ENCODE data around the gene ST14. TPM values are rescaled to one million over a fixed set of nuclear protein-coding genes. Genes with fewer than 3 reads are reported as not detected.

The ST14 gene
- total and polyA plus RNA-seq, 3 donors from 2014 or later: 0.55 to 5.8 (median 2.4) TPM

GRCh38 chr11:130156108-130157022 lies 3.2 kb upstream of the ST14 start:
- Histone ChIP-seq H3K27me3 (no peaks in the 10 kb centered on the region), H3K4me1 (peaks cover 4% of the 10 kb centered on the region), H3K9me3 (no peaks in the 10 kb centered on the region), H3K27ac (no peak overlapping the region), H3K4me3 (no peak overlapping the region), H3K36me3 (ENCODE audit: low read depth, missing control alignments) (no peaks in the 10 kb centered on the region)
- no peak for DNase-seq
- TF ChIP-seq CTCF (IDR thresholded peaks at IDR 0.05) (no peak), POLR2A (IDR thresholded peaks at IDR 0.05) (no peak)
- WGBS, 2 donors: 88 to 90% methylated on average over 11 of the region's 11 CpGs
- intact Hi-C loops (cut with DNase I; ENCODE audit: low total_unique reads): no loop called here

GRCh38 chr11:130157101-130157500 lies 2.5 kb upstream of the ST14 start:
- DNase-seq: no peak
- Histone ChIP-seq H3K4me1 (peaks cover 4% of the 10 kb centered on the region), H3K27me3 (no peaks in the 10 kb centered on the region), H3K27ac (no peak overlapping the region), H3K36me3 (ENCODE audit: low read depth, missing control alignments) (no peaks in the 10 kb centered on the region), H3K9me3 (no peaks in the 10 kb centered on the region), H3K4me3 (no peak overlapping the region)
- WGBS, 2 donors: 91% methylated on average over 8 of the region's 8 CpGs
- TF ChIP-seq POLR2A (IDR thresholded peaks at IDR 0.05) (no peak), CTCF (IDR thresholded peaks at IDR 0.05) (no peak)
- intact Hi-C loops (cut with DNase I; ENCODE audit: low total_unique reads): no loop called here

- no peak overlapping the region for H3K27ac ChIP-seq
- no peak overlapping the region for H3K4me3 ChIP-seq
- DNase-seq: no peak
- TF ChIP-seq POLR2A (IDR thresholded peaks at IDR 0.05) (no peak), CTCF (IDR thresholded peaks at IDR 0.05) (no peak)
- no peaks in the 10 kb centered on the region for H3K36me3 ChIP-seq (ENCODE audit: low read depth, missing control alignments)
- no peaks in the 10 kb centered on the region for H3K9me3 ChIP-seq
- 84 to 89% methylated on average over 3 of the region's 3 CpGs for WGBS, 2 donors
- H3K27me3 ChIP-seq: no peaks in the 10 kb centered on the region
- intact Hi-C loops (cut with DNase I; ENCODE audit: low total_unique reads): no loop called here
- peaks cover 4% of the 10 kb centered on the region for H3K4me1 ChIP-seq
These were observed 1.7 kb upstream of the ST14 start for GRCh38 chr11:130157840-130158239.

- intact Hi-C loops (cut with DNase I; ENCODE audit: low total_unique reads): no loop called here
- 53 to 61% methylated on average over 14 of the region's 14 CpGs for WGBS, 2 donors
- peak overlapping the region in 1 of 2 donors; percentile 36 for H3K4me3 ChIP-seq
- H3K4me1 ChIP-seq: peaks cover 4% of the 10 kb centered on the region
- no peaks in the 10 kb centered on the region for H3K9me3 ChIP-seq
- H3K27me3 ChIP-seq: no peaks in the 10 kb centered on the region
- DNase-seq: no peak
- no peak overlapping the region for H3K27ac ChIP-seq
- H3K36me3 ChIP-seq (ENCODE audit: low read depth, missing control alignments): no peaks in the 10 kb centered on the region
- TF ChIP-seq POLR2A (IDR thresholded peaks at IDR 0.05) (no peak), CTCF (IDR thresholded peaks at IDR 0.05) (no peak)
These were observed 443 bp upstream of the ST14 start for GRCh38 chr11:130159139-130159538.
